Tibial nerve (tissue), 4 donors: ENCODE results near the gene LBP.

Source experiments
- EP300 ChIP-seq, 2 donors: sonication (generic); formaldehyde crosslinking; IDR thresholded peaks; one replicate each; pipeline ENCODE4 v1.6.1; 2017; ENCODE audit warnings: antibody characterized with exemption in 2 of 2, mild to moderate bottlenecking in 1 of 2
- POLR2A ChIP-seq, 2 donors: fragments of 450-650 bp; IDR thresholded peaks; one replicate each; pipeline ENCODE4 v1.6.1; 2017; ENCODE audit warnings: antibody characterized with exemption in 2 of 2, mild to moderate bottlenecking in 2 of 2, moderate library complexity in 2 of 2
- TF ChIP-seq, protein P1 (sequence below), 5 experiments: fragments of 200-600 bp in 3 of 5; fragments of 450-650 bp in 2 of 5; sonication (generic) in 3 of 5; IDR thresholded peaks; one replicate each; pipeline ENCODE4 v1.5.1; 2016 to 2019; ENCODE audit warnings: antibody characterized with exemption in 5 of 5, mild to moderate bottlenecking in 3 of 5, moderate library complexity in 2 of 5

DNA sequence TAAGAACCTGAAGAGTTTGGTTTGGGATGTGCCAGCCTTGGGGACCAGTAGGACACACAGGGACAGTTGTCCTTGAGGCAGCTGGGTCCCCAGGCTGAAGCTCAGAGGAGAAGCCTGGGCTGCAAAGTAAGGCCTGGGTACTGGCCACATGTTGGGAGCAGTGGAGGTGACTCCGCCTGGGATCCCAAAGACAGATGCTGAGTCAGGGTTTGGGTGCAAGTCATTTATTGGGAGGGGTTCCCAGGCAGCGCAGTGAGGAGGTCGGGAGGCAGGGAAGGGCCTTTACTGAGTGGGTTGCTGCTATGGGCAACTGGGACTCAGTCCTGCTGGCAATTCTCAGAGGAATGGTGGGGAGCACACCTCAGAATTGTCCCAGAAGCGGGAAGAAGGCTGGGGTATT lies 29.9 kb upstream of the LBP start:
- TF ChIP-seq, protein P1, sequence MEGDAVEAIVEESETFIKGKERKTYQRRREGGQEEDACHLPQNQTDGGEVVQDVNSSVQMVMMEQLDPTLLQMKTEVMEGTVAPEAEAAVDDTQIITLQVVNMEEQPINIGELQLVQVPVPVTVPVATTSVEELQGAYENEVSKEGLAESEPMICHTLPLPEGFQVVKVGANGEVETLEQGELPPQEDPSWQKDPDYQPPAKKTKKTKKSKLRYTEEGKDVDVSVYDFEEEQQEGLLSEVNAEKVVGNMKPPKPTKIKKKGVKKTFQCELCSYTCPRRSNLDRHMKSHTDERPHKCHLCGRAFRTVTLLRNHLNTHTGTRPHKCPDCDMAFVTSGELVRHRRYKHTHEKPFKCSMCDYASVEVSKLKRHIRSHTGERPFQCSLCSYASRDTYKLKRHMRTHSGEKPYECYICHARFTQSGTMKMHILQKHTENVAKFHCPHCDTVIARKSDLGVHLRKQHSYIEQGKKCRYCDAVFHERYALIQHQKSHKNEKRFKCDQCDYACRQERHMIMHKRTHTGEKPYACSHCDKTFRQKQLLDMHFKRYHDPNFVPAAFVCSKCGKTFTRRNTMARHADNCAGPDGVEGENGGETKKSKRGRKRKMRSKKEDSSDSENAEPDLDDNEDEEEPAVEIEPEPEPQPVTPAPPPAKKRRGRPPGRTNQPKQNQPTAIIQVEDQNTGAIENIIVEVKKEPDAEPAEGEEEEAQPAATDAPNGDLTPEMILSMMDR (IDR thresholded peaks at IDR 0.05): no peak
- TF ChIP-seq POLR2A (IDR thresholded peaks at IDR 0.05) (no peak), EP300 (IDR thresholded peaks at IDR 0.05) (no peak)
